GM11168 (cell line): ENCODE data around the gene TRIM47.

Experiments
- in situ Hi-C: fragments of 300-500 bp; cut with MboI; formaldehyde crosslinking; loops from one replicate; pipeline ENCODE4 v1.12.0; 2022; ENCODE audit warnings: low sequenced_read_pairs; ENCODE audit not compliant: unreplicated experiment

The TRIM47 gene

DNA sequence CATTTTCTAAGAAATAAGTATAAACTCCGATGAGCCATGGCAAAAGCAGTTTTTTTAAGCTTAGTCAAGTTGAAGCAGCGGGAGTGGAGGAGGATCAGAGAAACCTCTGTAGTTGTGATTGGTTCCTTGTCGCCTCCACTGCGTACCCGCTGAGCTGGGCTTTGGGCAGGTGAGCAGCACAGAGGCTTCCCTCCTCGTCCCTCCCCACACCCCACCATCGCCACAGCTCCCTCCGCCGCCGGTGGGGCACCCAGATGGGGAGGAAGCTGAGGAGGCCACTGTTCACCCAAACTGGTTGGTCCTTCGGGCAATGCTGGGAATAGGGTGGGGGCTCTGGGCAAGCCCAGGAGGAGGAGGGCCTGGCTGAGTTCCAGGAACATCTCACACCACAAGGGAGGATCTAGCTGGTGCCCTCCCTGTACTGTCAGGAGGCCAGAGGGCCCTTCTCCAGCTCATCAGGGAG, 31.5 kb upstream of the TRIM47 start:
- in situ Hi-C loops = loop anchor here (10.0 to 25.0 kb wide), 2 partner anchors 95 to 402 kb away; partner anchors contain the start of genes CDK3 and QRICH2

DNA sequence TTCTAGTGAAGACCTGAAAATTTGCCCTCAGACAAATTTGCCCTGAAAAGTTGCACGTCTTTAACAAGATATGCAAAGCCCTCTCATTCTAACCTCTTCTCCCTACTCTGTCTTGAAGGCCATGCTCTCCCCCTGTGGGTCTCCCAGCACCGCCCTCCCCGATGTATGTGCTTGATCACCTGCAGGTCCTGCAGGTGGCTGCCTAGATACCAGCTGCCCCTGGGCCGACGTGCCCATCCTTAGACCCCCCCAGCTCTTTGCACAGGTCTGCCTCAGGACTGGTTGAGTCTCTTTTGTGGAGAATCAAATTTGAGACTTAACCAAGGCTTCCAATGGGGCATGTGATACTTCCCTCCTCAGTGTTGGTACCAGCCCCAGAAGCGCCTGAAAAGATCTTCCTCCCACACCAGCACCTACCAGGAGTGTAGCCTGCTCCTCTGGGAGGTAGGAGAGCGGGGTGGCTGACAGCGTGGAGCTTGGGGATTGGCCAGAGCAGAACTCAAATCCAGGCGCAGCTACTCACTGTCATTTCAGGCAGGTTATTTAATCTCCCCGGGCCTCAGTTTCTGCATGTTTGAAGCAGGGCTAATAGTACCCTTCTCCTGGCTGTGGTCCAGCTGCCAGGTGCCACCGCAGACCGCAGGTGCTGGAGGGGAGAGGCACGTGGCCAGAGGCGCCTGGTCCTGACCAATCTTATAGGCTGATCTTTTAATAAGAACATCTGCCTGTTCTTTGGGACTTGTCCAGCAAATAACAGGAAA, 30.9 kb upstream of the TRIM47 start:
- in situ Hi-C loops = loop anchor here (25.0 kb wide), 1 partner anchor 403 kb away; the partner anchor contains the start of gene QRICH2

DNA sequence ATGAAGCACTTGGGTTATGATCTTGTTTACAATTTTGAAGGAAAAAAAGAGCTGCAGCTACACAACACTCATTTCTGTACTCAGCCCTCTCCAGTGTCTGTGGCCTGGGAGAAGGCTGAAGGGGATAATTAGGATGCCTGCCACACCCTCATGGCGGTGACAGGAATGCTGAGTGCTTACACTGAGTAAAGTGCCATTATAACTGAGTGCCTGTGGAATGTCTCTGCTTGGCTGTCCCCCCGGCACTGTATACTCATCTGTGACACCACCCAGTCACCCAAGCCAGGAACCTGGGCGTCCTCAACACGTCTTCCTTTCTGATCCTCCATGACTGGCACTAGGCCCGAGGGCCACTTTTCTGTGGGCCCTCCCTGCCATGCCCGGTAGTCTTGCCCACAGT, 29.8 kb upstream of the TRIM47 start:
- in situ Hi-C loops = loop anchor here (25.0 kb wide), 1 partner anchor 404 kb away; the partner anchor contains the start of gene QRICH2

DNA sequence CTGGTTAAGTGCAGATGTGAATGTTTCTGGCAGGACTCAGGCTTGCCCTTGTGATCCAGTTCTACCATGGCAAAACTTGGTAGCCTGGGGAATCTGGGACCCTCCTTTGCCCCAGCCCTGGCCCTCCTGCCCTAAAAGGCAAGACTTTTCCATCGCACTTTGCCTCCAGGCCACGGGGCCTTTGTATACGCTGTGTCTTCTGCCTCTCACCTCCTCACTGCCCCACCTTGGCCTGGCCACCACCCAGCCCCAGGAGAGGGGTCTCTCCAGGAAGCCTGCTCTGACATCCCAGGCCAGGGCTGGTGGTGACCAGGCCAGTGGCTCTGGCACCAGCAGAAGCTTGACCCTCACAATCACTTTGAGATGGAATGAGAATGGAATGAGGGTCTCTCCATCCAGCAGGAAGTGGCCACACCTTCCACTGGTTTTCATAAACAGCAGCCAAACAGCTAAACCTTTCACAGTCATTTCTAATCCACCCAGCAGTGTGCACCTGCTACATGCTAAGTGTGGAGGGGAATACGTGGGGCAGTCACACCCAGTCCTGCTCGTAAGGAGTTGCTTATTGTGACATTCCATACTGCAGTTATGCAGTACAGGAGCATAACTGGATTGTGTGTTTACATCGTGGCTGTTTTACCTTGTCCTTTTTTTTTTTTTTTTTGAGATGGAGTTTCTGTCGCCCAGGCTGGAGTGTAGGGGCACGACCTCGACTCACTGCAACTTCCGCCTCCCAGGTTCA, 27.9 kb upstream of the TRIM47 start:
- in situ Hi-C loops = loop anchor here (25.0 kb wide), 1 partner anchor 406 kb away; the partner anchor contains the start of gene QRICH2

DNA sequence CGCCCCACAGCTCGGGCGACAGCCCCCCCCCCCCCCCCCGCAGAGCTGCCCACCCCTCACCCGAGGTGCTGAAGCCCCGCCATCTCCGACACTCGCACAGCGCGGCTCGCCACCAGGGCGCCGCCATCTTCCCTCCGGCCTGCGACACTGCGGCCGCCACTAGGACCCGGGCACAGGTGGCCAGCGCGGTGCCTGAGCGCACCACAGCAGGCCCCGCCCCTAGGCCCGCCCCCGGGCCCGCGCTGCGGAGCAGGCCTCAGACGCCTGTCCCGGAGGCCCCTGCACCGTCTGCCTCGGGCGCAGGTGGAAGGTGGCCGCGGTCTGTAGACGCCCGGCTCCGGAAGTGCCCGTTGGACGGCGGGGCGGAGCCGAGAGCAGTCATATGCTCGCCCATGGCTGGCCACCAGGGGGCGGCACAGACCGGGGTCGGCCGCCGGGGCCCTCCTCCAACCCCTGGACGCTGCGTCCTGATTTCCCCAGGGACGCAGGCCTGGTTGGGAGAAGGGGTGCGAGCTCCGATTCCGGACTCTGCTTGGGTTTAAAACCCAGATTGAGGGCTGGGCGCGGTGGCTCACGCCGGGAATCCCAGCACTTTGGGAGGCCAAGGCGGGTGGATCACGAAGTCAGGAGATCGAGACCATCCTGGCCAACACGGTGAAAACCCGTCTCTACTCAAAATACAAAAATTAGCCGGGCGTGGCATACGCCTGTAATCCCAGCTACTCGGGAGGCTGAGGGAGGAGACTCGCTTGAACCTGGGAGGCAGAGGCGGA, 26.6 kb upstream of the TRIM47 start, which contains the start of gene MRPL38:
TSS of gene MRPL38 (minus strand) at position 136 of the 773 bp plus-strand sequence. CDS start at position 127, 9 bp downstream.
- in situ Hi-C loops = loop anchor here (25.0 kb wide), 1 partner anchor 407 kb away; the partner anchor contains the start of gene QRICH2

DNA sequence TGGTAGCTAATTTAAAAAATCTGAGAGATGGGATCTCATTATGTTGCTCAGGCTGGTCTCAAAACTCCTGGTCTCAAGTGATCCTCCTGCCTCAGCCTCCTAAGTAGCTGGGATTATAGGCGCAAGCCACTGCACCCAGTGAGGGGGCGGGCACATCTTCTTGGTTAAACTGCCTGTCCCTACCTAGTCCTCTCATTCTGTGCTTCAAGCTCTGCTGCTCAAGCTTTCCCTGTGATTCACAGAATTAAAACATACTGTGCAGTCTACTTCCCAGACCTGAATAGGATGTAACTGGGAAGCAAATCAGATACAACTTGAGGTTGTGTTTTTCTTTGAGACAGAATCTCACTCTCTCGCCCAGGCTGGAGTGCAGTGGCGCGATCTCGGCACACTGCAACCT, 24.0 kb upstream of the TRIM47 start:
- in situ Hi-C loops = loop anchor here (25.0 kb wide), 1 partner anchor 410 kb away; the partner anchor contains the start of gene QRICH2

DNA sequence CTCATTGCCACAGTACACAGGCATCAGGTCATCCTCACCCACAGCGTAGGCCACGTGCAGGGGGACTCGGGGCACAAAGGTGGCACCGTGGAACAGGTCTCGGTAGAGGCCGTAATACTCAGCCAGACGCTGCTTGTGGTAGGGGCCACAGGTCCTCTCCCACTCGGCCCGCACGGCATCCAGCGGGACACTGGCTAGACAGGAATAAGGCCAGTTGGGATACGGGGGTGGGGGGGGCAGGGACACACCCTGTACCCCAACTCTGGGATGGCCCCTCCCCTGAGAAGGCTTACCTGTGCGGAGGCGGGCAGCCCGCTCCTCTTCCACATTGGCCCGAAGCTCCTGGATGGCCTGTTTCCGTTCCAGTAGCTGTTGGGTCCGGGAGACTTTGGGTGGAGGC, 23.3 kb upstream of the TRIM47 start:
- in situ Hi-C loops = loop anchor here (25.0 kb wide), 1 partner anchor 411 kb away; the partner anchor contains the start of gene QRICH2

DNA sequence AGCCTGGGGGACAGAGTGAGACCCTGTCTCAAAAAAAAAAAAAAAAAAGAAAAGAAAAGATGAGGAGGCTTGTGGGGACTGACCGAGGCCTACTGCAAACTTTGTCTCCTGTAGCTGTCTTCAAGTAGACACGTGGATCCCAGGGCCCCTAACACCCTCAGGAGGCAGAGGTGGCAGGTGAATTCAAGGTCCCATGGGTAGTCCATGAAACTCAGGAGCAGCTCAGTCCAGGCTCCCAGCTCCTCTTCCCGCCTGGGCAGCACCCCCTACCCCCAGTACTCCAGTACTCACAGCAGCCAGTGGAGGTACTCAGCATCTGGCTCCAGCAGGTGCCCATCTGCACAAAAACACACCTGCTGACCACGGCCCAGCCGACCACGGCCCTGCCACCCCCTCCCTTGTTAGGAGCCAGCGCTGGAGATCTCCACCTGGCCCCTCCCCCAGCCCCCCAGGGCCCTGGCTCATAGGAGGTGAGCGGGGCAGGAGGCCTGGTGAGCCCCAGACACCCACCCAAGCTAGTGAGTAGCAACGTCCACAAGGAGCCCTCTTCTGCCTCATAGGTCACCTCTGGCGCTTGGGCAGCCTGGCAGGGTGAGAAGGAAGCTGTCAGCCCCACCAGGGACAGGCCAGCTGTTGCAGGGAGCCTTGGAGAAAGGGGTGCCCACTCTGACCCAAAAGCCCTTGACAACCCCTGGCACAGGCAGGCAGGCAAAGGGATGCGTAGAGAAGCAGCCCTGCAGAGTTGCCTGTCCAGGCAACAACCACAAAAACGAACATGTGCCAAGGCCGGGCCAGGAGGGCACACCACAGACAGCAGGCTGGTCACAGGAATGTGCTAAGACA, 22.5 kb upstream of the TRIM47 start:
- in situ Hi-C loops = loop anchor here (25.0 kb wide), 1 partner anchor 411 kb away; the partner anchor contains the start of gene QRICH2

DNA sequence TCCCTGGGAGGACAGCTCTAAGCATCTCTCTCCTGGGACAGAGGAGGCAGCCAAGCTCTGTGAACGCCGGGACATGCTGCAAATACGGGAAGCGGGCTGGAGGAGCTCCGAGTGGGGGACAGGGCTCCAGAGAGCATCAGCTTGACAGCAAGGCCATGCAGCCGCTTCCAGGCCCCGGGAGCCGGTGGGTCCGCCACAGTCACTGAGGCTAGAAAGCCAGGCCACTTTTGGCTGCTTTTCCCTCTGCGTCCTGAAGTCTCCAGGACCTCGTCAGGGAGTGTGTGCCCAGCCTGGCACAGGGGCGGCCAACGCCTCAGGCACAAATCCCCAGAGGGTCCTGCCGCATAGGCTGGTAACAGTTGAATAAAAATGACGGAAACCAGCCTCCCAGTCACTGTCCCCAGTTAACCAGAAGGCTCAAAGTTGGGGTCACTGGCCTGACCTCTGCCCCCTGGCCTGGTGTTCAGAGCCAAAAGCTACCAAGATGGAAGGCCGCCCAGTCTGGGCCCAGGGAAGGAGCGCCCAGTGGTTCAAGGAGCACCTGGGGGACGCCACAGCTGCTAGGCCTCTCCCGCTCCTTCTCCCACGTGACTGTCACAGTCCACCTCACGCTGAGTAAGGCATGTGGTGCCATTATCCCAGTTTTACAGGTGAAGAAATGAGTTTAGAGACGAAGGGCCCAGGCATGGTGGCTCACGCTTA, 21.5 kb upstream of the TRIM47 start:
- in situ Hi-C loops = loop anchor here (25.0 kb wide), 1 partner anchor 412 kb away; the partner anchor contains the start of gene QRICH2

DNA sequence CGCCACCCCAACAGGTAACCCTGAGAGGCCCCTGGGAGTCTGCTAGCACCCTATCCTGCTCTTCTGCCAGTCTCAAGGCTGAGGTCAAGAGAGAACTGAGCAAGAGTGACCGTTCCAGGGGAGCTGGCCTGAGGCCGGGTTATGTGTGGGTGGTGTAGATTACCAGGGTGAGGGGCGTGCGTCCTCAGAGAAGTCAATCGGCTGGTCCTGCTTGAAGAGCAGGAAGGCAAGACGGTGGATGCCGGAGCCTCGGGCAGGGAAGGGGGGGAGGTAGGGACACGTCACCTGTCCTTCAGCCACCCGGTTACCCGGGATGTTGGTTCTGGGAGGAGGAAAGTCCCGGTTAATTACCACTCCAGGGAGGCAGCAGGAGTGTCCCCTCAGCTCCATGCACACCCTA, 21.0 kb upstream of the TRIM47 start:
- in situ Hi-C loops = no loop called here

DNA sequence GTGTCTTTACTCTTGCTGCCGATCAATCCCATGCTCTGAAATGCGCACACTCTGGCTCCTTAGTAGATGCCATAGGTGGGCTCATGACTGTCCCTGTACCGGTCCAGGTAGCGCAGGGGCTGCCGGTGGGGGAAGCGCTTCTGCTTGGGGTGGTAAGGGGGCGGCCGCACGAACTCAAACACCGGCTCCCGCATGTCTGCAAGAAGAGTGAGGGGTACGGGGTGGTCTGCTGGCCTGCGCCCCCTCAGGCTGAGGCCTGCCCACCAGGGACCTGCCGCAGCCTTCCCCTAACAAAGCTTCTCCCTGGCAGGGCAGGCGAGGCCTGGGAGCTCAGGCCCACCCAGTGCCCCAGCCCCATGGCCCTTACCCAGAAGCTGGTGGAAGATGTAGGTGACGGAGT, 20.4 kb upstream of the TRIM47 start:
- in situ Hi-C loops = no loop called here

DNA sequence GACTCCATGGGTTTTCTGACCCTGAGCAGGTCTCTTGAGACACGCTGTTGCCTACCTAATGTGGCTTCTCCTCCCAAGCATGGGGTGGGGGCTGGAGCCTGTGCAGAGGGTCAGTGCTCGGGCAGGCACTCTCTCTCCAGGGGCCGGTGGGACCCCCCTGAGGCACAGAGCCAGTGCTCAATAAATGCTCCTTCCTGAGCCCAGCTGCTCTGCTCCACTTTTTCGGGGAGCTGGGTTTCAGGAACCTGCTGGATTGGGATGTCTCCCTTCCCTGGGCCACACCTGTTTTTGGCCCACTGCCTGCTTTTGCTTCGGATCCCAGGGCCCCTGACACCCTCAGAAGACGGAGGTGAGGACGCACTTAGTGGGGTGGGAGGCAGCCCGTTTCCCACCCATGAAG, 19.7 kb upstream of the TRIM47 start:
- in situ Hi-C loops = no loop called here

DNA sequence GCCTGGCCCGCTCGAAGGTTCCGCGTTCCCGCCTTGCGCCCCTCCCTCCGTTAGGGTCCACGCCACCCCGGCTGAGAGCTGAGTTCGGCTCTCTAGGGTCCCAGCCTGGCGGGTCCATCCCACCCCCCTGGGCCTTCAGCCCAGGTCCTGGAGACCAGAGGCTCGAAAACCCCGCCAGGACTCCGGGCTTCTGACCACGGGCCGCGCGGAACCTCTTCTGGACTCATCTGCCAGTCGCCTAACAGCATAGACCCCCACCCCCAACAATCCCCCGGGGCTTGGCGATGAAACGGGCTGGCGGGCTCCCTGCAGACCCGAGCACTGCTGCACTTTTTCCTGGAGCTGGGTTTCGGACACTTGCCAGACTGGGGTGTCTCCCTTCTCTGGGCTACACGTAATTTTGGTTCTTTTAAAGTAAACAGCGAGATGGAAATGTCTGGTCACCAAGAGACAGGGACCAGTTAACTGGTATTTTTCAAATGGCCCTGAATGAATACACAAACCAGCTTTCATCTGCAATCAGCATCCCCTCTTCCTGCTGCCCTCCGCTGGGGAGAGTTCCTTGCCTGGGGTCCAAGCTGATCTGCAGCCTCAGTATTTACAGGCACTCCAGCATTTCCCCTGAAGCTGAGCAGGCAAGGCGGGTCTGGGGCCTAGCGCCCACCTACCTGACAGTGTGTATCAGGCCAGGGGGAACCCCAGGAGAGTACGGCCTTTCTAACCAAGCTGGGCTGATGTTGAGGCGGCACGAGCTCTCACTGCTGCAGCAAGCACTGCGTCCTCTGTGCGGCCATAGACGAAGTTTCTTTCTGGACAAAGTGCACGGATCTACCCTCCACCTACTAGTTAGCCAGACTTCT, 19.0 kb upstream of the TRIM47 start:
- in situ Hi-C loops = no loop called here

DNA sequence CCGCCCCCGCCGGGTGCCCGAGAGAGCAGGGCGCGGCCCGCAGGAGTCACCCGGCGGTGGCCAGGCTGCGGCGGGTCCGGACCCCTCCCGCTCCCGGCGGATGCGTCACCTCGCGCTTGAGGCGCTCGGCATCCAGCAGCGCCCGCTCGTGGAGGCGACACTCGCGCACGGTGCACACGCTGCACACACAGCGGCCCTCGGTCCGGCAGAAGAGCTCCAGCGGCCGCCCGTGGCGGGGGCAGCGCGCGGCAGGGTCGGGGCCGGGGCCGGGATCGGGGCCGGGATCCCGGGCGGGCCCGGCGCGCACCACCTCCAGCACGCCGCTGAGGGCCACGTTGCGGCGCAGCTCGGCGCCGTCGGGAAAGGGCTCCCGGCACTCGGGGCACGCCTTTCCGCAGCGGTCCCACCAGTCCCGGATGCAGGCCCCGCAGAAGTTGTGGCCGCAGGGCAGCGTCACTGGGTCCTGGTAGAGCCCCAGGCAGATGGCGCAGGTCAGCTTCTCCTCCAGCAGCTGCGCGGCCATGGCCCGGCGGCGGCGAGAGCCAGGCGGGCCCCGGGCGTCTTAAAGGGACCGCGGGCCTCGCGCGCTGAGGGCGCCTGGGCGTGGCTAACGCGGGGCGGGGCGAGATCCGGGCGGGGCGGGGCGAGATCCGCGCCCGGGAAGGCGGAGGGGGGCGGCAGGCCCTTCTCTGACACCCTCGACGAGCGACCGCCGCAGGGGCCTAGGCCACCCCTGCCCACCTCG, 18.2 kb upstream of the TRIM47 start, which contains the start of gene TRIM65:
TSS of gene TRIM65 (minus strand) at position 537 of the 745 bp plus-strand sequence. CDS start at position 523, 14 bp downstream.
- in situ Hi-C loops = no loop called here

DNA sequence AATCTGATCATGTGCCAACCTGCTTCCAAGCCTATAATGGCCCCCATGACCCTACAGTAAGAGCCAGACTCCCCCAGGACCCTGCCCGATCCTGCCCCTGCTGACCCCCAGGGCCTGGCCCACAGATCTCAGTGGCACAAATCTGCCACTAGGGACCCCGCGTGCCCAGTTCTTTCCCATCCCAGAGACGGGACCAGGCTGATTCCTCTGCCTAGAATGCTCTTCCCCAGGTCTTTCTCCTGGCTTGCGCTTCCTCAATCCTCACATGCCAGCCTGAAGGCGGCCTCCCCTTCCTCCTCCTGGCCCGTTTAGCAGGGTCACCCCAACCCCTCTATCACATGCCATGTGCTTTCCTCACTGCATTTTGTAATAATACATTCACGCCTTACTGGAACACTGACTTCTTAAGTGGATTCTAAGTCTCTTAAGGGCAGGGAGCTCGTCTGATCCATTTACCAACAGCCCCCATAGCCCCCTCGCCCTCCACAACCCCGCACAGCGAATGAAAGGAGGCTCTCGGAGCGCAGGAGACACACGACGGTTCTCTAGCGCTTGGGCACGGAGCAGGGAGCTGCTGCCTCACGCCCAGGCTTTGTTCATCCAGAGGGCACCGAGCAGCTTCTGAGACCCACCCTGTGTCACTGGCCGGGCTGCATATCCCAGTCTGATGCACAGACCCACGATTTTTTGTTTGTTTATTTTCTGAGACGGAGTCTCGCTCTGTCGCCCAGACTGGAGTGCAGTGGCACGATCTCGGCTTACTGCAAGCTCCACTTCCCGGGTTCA, 17.2 kb upstream of the TRIM47 start:
- in situ Hi-C loops = no loop called here
